NB4 (cell line): ENCODE data around the gene PLD2.

Source experiments
- DNase-seq: peaks from one replicate; pipeline ENCODE4 v3.0.0; 2010; ENCODE audit warnings: low read depth
- H3K4me3 ChIP-seq: one replicate; pipeline ENCODE4 v1.5.1; 2011; ENCODE audit warnings: mild to moderate bottlenecking, low read depth, low read length, moderate library complexity
- MYC ChIP-seq: IDR thresholded peaks from 2 replicates; pipeline ENCODE4 v1.6.1; 2011; ENCODE audit warnings: low read depth, low read length
- POLR2A ChIP-seq: IDR thresholded peaks from 2 replicates; pipeline ENCODE4 v1.6.1; 2011; ENCODE audit warnings: mild to moderate bottlenecking; ENCODE audit not compliant: insufficient read length; ENCODE audit errors: extremely low read depth
- TF ChIP-seq, protein P1 (sequence below): IDR thresholded peaks from one replicate; pipeline ENCODE4 v1.5.1; 2012; ENCODE audit warnings: low read depth, low read length
- TF ChIP-seq, protein P2 (sequence below): IDR thresholded peaks from 2 replicates; pipeline ENCODE4 v1.6.1; 2011; ENCODE audit warnings: low read depth, low read length

The PLD2 gene

DNA sequence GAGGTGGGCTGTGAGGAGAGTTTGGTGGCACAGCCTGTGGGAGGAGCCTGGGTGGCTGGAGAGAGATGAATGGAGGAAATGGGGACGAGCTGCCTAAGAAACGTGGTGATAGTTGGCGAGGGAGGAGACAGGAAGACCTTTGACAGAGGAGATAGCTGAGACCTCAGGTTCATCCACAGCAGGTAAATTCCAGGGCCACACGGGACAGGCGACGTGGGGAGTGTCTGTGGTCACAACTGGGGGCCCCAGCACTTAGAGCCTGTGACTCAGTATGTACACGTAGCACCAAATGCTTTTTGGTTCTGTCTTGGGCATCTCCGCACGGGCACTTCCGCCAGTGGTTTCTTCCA is 33.9 kb downstream of the PLD2 start:
- H3K4me3 ChIP-seq = no peak overlapping the region
- TF ChIP-seq POLR2A (no peak), MYC (no peak)
- TF ChIP-seq, protein P1, sequence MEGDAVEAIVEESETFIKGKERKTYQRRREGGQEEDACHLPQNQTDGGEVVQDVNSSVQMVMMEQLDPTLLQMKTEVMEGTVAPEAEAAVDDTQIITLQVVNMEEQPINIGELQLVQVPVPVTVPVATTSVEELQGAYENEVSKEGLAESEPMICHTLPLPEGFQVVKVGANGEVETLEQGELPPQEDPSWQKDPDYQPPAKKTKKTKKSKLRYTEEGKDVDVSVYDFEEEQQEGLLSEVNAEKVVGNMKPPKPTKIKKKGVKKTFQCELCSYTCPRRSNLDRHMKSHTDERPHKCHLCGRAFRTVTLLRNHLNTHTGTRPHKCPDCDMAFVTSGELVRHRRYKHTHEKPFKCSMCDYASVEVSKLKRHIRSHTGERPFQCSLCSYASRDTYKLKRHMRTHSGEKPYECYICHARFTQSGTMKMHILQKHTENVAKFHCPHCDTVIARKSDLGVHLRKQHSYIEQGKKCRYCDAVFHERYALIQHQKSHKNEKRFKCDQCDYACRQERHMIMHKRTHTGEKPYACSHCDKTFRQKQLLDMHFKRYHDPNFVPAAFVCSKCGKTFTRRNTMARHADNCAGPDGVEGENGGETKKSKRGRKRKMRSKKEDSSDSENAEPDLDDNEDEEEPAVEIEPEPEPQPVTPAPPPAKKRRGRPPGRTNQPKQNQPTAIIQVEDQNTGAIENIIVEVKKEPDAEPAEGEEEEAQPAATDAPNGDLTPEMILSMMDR = no peak
- TF ChIP-seq, protein P2, sequence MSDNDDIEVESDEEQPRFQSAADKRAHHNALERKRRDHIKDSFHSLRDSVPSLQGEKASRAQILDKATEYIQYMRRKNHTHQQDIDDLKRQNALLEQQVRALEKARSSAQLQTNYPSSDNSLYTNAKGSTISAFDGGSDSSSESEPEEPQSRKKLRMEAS = no peak

DNA sequence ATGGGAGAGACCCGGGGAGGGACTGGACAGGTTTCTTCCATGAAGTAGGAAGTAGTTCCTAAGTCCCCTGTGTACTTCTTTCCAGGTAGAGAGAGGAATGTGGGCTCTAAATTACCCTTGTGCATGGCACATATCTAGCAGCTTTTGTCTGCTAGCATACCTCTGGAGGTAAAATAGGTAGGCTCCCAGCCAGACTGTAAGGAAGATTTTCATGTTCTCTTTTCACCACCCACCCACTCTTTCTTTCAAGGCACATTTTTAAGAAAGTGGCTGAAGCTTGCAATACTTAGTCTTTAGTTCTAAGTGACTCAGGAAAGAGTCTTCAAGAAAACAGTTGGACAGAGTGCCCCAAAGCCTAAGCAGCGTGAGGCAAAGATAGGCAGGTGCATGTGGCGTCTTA is 35.4 kb downstream of the PLD2 start:
- TF ChIP-seq MYC = no peak
- no peak for DNase-seq

More for the DNA sequence above, 33.9 kb downstream of the PLD2 start:
- DNase-seq = no peak

DNA sequence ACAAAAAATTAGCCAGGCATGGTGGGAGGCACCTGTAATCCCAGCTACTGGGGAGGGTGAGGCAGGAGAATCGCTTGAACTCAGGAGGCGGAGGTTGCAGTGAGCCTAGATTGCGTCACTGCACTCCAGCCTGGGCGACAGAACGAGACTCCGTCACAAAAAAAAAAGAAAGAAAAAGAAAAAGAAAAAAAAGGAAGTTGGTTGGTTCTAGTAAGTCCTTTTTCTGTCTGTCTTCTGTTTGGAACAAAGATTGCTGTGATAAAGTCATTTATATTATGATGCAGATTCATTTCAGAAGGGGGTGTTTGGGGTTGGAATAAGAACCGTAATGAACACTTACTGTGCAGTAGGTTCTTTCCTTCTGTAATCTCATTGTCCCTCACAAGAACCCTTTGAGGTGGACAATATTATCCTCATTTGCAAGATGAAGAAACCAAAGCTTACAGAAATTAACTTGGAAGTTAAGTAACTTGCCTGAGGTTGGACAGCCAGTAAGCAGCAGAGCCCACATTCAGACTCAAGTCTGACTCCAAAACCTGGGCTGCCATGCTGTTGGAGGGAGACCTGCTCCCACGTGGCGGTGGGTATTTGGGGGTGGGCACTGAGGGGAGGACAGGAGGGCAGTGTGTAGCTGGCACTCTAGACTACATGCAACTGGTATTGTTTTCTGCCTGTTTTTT is 36.5 kb downstream of the PLD2 start:
- TF ChIP-seq, protein P2 = no peak
- TF ChIP-seq, protein P1 = no peak
- no peak for TF ChIP-seq MYC
- H3K4me3 ChIP-seq = no peak overlapping the region
- DNase-seq = no peak

More for the DNA sequence above, 35.4 kb downstream of the PLD2 start:
- H3K4me3 ChIP-seq = no peak overlapping the region

DNA sequence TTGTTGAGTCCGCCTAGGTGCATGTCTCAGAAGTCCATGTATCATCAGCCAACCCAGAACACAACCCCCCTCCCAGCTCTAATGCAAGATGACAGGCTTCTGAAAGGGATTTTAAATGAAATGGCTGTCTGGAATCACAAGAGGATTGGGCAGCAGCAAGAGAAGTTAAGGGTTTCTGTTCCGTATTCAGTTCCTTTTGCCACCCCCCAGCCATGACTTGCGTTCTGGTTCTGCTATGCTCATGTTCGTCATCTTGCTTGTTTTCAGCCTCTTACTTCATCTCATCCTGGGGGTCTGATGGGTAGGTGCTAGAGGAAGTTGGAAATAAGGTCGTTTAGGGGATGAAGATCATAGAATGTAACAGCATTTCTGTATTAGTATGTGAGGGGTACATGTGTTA is 38.2 kb downstream of the PLD2 start:
- no peak for DNase-seq
- no peak overlapping the region for H3K4me3 ChIP-seq
- TF ChIP-seq POLR2A = no peak
- TF ChIP-seq, protein P1 = no peak
- no peak for TF ChIP-seq MYC
- TF ChIP-seq, protein P2 = no peak

DNA sequence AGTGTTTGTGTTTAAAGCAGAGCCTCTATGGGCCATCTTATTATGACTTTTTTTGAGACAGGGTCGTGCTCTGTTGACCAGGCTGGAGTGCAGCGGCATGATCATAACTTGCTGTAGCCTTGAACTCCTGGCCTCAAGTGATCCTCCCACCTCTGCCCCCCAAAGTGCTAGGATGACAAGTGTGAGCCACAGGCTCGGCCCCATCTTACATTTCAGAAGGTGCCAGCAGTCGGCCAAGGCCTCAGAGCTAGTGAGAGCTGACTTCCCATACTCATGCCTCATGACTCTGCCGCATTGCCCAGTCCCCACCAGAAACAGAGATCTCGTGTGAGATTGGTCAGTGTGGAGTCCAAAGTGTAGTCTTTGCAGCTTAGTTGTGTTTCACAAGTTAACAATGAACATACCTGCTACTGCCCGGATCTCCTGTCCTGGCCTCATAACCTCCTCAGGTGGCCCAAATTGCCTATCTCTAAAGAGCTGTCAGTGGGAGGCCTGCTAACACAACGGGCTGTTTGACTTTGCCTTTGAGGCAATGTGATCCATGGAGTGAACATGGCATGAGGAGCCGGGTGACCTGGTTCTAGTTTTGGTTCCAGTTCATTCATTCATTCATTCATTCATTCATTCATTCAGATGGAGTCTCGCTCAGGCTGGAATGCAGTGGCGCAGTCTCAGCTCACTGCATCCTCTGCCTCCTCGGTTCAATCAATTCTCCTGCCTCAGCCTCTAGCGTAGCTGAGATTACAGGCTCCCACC is 39.9 kb downstream of the PLD2 start:
- no peak overlapping the region for H3K4me3 ChIP-seq
- TF ChIP-seq, protein P1 = no peak
- TF ChIP-seq MYC (no peak), POLR2A (no peak)
- TF ChIP-seq, protein P2 = no peak
- DNase-seq = no peak

DNA sequence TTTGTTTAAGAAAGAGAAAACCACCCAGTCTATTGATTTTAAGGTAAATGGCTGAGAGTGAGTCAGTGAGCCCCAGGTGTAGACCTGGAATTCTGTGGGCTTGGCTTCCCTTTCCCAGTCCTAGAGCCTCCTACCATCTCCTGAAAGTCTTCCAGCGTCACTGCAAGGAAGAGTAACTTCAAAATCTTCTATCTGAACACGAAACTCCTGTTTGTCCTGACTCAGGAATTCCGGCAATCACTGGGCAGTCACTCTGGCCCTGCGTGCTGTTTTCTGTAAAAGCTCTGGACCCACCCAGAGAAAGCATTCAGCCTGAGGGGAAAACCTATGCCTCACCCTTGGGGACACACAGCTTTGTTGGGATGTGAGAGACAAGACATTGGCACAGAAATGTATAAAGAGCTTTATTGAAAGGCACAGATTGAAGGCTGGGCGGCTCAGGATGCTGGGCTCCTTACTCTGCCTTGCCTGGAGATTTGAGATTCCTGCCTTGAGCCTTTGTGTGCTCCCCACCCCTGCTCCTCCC is 42.1 kb downstream of the PLD2 start:
- no peak overlapping the region for H3K4me3 ChIP-seq
- no peak for DNase-seq
- TF ChIP-seq, protein P2 = no peak
- TF ChIP-seq, protein P1 = no peak
- no peak for TF ChIP-seq POLR2A
- no peak for TF ChIP-seq MYC
